NOMO-1 treated with dmso at 0.1 percent for 144 hours (cell line): ENCODE data around the gene TRPM3.
A peak's percentile ranks its signal among the peaks of the same experiment; 100 is the strongest.

Experiments
- DNase-seq: peaks from one replicate; lab custom pipeline; 2025; ENCODE audit not compliant: unreplicated experiment; lab: John Stamatoyannopoulos, UW

The TRPM3 gene

DNA sequence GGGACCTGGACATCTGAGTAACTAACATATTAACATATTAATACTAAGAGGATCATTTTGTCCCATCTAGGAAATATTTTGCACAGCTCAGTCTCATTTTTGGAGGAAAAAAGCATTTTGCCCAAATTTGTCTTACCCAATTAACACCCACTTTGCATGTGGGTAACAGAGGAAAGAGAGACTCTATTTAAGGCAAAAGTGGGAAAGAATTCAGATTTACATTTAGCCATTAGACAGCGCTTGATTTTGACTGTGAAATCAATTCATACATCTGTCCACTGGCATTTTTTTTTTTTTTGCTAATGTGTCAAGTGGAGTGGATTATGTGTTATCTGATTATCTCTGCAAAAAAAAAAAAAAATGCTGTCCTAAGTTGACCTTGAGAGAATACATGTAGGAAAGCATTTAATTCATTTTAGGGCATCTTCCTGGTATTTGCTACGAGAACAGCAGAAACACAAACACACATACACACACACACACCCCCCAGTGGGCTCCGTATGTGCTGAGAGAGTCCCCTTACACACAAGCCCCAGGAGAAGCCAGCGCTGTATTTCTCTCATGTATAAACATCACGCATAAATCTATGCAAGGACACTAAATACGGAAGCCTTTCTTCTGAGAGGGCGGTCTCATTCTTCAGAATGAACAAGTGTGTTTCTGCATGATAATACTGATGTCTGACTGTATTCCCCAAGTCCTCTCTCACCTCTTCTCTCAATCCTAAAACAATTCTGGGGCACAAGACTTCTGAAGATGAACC is 505.0 kb downstream of the TRPM3 start:
- no peak for DNase-seq

DNA sequence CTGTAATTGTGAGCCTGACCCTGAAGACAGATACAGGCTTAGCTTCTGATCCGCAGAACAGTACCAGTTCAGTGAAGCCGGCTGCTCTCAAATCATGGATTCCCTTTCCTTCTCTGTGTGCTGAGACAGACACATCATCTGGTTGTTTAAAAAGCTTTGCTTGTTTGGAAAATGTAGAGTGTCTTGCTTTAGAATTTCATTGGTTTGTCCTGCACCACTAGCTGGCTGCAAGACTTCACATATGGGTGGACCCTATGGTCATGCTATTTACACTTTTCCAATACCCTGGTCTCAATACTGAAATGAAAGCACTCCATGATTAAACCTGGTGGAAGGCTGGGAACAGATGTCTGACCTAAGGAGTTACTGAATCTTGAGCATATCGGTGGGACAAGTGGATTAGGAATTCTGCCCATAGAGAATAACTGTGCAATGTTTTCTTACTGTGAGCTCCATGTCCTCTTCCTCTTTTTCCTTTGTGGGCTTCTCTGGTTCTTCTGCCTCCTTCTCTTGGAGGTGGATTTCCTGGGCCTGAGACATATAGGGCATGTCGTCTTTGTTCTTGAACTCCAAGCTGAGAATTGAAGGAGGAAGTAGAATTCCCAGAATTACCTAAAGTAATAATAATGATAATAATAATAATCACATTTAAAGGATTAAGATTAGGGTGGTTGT is 505.8 kb downstream of the TRPM3 start:
- DNase-seq, result no peak

DNA sequence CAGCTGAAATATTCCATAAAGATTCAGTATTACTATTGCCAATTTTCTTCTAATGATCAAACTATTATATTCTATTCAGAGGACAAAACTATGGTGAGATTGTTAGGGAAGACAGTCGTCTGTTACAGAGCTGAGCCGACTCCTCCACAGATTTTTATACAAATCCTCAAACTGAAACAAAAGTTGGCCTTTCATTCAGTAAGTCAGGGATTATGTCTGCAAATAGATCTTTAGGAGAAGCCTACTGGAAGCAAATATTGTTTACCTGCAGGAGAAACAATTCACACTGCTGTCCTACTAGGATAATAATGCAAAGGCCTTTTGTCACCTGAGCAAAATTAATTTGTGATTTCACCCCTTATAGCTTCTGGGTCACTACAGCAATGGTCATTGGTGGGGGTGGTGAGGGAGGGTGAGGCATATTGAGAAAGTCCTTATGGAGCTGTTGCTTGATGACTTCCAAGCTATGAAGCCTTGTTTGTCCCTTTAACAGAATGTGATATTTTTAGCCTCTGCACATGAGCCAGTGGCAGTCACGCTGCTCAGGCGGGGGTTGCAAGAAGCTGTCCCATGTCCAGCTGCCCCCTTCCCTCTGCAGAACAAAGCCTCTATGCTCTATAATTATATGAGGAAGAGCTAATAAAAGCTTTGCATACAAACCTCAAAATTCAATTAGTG is 506.5 kb downstream of the TRPM3 start:
- no peak for DNase-seq

DNA sequence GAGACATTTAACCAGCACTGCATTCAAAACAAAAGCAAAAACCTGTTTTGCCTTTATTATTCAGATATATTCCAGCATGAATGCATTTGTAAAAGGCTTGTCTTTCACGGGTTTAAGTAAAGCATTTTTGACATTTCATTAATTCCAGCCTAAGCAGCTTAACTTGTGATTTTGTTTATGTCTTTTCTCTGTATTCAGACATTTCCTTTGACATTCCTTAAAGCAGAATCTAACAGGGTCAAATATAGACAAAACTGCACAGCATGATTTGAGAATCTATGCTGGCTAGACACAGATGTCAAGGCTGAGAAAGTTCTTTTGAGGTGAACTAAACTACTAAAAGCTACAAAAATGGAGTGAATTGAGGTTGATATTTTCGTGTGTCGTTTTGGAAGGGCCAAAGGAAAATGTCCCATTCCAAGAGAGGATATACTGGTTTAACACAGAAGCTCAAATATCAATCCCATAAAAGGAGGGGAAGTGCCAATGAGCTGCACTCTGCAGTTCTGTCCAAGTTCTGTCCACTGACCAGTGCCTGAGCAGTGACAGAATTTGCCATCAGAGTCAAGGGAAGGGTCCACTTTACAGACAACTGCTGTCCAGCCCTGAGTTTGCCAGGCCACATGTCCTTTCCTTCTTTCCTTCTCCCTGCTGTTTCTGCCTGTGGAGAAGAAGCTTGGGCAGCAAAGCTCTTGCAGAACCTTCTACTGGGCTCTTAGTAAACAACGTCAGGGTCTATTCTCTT is 508.2 kb downstream of the TRPM3 start:
- DNase-seq, result no peak

DNA sequence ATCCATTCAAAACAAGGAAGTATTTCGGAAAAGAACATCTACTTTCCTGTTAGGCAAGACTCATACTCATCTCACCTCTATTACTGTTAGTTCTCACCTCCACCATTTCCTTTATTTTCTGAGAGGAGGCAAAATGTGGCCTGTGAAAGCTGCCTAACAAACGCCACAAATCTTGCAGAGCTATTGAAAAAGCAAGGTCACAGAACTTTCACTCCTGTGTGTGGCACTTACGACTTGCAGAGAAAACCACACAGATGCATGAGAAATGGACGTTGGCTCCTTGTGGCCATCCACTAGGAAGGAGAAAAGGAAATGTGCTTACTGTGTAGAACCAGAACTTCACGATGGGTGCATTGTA is 511.2 kb downstream of the TRPM3 start:
- DNase-seq, result no peak

DNA sequence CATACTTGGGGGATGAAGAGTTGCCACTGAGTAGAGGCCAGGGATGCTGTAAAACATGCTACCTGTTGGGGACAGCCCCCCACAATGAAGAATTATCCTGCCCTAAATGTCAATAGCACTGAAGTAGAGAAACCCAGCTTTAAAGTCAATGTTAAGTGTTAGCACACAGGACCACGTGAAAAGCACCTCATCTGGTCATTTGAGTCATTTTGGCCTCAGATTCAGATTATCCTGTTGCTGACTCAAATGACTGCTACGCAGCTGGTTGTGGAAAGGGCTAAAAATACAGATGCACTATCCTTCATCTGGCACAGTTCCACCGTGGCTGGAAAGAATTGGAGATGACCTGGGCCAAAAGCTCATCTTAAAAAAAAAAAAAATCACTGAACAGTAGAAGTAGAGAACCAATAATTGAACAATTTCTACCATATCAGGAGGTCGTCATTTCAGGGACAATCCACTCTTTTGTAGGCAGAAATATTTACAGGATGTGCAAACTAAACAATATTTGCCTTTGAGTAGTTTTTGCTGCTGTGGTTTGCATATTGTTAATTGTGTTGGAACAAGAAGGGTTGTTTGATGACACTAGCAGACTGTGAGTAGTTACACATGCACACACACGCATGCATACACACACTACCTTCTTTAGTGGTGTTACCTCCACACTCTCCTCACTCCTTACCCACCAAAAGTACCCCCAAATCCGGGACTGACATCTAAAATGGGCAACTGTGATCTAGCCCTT is 511.7 kb downstream of the TRPM3 start:
- no peak for DNase-seq

DNA sequence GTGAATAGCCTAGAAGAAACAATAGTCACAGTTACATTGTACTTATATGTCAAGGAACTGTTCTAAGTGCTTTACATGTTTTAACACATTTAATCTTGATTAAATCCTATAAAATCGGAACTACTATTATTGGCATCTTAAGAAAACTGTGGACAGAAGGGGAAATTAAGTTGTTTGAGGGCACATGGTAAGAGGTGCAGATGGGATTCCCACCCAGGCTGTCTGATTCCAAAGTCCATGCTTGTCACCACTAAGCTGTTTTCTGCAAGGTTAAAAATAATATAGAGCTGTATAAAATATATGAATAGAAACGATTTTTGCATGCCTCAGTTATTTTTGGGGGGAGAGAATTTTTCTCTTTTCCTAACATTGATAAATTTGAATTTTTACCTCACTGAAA is 512.4 kb downstream of the TRPM3 start:
- DNase-seq, result no peak

DNA sequence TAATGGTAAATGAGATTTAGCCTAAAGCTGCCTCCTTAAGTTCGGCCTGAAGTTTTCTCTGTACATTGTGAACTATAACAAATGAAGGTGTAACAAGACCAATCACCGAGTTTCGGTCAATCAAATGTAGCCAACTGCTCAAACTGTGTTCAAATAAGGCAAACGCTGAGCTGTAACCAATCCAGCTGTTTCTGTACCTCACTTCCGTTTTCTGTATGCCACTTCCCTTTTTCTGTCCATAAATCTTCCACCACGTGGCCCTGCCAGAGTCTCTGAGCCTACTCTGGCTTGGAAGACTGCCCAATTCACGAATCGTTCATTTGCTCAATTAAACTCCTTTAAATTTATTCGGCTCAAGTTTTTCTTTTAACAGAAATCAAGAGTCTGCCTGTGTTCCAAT is 513.5 kb downstream of the TRPM3 start:
- peak; percentile 69 for DNase-seq

DNA sequence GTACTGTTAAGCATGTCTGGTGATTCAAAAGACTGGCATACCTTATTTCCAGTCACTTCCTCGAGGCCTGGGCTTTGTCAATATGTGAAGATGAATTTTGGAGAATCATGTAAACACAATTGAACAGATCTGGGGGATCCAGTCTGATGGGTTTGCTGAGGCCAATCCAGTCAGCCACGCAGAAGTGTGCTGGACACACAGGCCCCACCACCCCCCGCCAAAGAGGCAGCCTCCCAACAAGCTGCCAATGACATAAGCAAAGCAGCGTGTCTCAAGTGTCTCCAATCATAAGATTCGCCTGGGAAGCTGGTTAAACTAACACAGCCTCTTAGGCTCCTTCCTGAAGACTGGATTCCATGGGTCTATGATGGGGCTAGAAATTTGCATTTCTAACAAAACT is 514.1 kb downstream of the TRPM3 start:
- DNase-seq, result no peak

DNA sequence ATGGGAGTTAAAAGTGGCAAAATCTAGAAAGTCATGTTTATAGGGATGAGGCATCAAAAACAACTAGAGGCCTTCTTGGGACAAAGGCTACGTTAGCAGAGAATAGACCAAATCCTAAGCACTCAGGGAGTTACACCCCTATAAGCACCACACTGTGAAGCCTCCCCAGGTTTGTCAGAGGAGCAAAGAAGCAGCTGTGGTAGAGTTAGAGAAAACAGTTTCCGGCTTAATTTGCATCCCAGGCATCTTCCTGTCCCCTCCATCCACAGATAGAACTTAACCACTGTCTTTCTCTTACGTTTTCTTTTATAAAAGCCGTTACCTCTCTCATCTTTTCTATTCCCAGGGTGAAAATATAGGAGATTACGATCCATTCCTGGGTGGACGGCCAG is 518.4 kb downstream of the TRPM3 start:
- DNase-seq, result no peak

DNA sequence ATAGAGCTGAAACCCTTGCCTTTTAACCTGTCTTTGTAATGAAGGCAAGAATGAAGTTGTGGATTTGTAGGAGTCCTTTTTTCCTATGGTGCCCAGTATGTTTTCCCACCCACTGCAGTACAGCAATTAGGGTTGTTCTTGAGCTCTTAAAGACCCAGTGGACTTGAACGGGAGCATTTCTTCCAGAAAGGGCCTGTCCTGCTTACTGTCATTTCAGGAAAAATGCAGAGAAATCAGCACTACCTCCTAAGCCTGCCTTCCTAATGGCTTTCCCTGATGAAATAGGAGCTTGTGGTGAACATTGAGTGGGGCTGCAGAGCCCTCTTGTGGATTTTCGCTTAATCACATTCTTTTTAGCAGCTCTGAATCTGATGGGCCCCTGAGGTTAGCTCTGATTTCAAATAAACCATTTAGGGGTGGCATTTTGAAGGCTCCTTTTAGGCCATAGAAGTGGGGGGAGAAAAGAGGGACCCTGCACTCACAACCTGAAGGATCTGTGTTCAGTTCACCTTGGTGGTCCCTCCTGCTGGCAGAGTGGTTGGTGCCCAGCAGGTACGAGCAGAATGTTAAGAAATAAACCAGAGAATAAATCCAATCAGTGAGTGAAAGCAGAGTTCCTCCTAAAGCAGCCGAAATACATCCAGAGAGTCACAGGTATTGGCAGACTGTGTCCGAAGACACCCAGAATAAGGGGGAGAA is 519.0 kb downstream of the TRPM3 start:
- DNase-seq, result no peak

DNA sequence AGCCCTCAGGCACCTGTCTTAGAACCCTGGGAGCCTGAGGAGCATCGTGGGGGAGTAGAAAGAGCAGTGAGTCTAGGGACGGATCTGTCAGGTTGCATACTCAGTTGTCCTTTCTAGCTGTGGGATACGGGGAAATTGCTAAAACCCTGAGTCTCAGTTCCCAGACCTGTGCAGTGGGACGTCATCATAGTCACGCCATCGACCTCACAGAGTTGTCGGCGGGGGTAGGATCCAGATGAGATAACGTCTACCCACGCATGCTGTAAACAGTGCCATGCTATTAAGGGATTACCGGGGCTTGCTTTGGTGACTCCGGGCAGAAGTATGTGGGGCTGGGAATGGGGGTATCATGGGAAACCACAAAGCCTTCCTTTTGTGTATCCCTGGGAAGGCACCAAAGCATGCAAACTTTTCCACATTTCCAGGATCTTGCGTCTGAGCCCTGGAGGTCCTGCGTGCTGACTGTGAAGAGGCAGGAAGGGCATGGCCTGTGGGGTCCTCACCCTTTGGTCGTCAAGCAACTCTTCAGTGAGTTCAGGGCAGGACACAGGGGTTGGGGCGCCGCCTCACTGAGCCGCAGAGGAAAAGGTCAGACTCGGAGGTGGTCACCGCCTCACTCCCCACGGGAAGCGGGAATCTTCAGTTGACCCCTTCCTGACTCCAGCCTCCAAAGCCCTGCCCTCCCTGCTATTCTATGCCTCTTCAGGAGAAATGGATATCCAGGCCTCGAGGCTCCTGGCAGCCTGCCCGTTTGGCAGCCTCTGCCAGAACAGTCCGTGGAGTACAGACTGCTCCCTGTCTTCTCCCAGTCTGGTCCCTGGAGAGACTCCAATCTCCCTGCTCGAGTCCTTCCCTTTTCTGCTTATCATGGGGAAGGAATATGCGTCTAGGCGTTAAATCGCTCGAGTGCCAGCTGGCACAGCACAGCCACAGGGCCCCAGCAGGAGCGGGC is 520.1 kb downstream of the TRPM3 start:
- DNase-seq, result no peak

DNA sequence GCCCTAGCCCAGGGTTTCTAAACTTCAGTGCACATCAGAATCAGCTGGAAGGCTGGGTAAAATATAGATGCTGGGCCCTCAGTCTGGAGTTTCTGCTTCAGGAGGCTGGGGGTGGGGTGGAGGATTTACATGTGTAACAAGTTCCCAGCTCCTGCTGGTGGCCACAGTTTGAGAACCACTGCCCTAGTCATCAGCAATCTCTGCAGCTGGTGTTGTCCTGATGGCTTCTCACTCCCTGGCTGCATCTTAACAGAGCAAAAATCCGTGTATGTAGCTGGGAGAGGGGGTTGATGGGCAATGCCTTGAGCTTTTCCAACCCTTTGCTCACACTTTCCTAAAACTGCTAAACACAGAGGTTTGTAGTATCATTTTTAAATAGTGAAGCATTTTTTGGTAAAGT is 520.9 kb downstream of the TRPM3 start:
- DNase-seq, result no peak

DNA sequence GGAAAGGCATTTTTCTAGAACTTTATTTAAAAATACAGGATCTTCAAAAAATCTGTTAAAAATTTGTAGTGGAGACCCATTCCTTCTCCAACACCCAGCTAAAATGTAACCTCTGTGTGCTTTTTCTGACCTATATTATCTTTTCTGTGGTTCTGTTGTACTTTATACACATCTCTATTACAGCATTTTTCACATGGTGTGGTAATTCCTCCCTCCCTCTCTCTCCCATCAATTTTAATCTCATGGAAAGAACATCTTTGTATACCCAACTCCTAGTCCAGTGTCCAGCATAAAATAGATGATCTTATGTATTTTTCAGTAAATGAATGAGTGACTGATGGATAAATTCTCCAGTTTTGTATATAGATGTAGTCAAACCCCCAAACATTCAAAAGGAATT is 523.5 kb downstream of the TRPM3 start:
- no peak for DNase-seq

DNA sequence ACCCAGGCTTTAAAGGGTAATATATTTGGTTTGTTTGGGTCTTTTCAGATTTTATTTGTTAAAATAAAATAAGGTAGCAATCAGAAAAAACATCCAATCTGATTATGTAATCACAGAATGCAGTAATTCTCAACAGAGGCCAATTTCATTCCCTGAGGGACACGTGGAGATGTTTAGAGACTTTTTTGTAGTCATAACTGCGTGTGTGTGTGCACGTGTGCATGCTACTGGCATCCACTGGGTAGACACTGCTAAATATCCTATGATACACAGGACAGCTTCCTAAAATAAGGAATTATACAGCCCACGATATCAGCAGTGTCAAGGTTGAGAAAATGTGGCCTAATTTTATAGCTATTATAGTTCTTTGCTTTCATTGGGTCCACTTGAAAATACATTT is 526.2 kb downstream of the TRPM3 start:
- no peak for DNase-seq

DNA sequence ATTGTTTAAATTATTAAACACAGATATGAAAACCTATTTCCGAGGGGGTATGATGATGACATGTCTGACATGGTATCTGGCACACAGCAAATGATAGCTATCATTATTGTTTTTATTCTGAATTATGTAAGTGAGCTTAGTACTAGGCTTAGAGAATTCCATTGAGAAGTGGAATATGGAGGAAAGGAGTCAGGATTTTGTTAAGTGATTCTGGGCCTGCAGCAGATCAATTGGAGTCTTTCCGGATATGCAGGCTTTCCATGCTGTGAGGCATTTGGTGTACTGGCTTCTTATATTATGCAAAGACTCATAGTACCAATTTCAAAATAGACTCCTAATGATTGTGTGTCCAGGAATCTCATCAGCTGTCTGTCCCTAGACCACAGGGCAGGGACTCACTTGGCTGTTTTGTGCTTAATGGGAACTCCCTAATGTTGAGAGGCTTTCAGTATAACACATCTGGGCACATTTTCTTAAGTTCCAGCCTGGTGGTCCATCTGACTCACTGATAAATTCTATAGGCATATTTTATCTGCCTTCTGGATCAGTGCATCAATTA is 527.0 kb downstream of the TRPM3 start:
- DNase-seq, result no peak

DNA sequence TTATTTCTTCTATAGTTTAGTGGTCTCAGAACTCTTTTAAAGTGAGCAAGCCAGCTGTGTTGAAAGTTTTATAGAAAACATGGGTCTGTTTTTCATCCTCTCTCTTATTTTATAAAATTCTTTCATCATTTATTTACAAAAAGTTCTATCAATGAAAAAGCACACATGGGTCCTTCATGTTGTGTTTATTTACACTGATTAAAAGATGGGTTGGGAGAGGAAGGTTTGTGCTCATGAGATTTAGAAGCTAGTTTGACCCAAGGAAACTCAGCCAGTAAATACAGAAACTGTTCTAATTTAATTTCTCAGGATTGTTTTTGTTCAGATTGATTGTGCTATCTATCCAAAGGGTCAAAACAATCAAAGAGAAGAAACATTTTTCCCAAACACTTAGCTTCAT is 528.2 kb downstream of the TRPM3 start:
- no peak for DNase-seq

DNA sequence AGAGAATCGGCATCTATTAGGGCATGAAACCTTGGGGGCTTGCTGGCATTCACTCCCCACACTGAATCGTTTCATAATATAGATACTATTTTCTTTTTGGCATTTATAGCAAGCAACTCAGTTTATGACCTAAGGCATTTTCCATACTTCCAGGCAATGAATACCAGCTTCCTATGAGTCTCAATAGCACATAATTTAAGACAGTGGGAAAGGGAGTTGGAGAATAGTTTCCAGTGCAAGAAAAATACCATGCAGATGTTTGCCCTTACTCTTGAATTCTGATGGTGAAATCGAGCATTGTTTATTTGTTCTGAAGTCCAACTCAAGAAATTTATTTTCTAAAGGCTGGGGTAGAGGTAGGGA is 531.1 kb downstream of the TRPM3 start:
- DNase-seq, result no peak
